NOMO-1 treated with dmso at 0.1 percent for 144 hours (cell line): ENCODE data around the gene RHD.
"Not testable (repeated sequence)": the region's sequence is repeated elsewhere in the genome, so short reads cannot be mapped to it uniquely, and the experiment has no call there.

ENCODE experiments used
- DNase-seq: peaks from one replicate; lab custom pipeline; 2025; ENCODE audit not compliant: unreplicated experiment; lab: John Stamatoyannopoulos, UW

RHD gene

DNA sequence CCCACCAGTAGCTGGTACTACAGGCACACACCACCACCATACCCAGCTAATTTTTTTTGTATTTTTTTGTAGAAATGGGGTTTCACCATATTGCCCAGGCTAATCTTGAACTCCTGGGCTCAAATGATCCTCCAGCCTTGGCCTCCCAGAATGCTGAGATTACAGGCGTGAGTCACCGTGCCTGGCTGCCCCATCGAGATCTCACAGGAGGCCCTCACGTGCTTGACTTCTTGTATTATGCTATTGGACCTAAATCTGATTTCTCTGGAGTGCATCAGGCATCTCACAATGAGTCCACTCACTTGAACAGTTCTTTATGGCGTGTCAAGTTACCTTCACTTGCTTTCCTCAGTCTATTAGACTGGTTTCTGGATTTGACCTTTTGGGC lies 15.7 kb upstream of the RHD start:
- DNase-seq, result no peak

DNA sequence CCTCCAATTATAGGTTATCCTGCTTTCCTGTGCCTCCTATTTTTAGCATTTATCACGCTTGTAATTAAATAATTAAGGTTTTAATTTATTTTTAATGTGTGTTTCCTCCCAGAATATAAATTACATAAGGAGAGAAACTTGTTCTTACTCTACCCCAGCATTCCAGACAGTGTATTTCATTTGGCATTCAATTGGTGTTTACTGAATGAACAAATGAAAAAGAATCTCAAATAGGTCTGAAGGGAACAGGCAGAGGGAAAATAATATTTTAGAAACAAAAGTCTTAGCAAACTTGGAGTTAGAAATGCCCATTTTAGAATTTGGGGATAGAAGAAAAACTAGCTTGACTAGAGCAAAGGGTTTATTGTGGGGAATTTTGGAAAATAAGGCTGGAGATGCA lies 15.1 kb upstream of the RHD start:
- no peak for DNase-seq

DNA sequence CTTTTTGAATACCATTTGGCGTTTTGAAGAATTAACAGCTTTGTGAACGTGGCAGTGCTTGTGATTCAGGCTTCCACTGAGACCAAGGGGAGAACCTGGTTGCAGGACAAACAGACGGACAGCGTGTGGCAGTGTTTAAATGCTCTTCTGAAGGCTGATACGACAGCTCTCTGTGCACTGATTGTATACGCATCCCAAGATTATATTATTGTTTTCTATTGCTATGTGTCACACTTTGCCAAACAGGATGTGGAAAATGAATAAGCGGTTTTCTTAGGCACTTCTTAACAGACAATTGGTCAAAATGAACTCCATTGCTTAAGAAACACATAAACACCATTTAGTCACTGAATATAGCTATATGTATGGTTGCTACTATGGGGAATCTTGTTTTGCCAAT lies 12.5 kb upstream of the RHD start:
- not testable (repeated sequence) for DNase-seq

DNA sequence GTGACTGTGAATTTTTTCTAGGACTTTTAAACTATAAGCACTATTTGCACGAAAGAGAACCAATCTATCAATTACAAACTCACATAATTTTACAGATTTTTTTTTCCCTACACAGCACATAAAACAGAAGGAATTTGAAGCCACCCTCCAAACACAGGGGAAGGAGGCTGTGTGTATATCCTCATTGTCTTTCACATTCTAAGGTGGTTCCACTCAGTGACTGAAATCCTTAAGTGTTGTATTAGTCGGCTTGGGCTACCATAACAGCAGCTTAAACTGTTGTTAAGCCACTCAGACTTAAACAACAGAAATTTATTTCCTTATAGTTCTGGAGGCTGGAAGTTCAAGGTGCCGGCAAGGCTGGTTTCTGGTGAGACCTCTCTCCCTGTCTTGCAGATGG lies 12.0 kb upstream of the RHD start:
- DNase-seq, result not testable (repeated sequence)

DNA sequence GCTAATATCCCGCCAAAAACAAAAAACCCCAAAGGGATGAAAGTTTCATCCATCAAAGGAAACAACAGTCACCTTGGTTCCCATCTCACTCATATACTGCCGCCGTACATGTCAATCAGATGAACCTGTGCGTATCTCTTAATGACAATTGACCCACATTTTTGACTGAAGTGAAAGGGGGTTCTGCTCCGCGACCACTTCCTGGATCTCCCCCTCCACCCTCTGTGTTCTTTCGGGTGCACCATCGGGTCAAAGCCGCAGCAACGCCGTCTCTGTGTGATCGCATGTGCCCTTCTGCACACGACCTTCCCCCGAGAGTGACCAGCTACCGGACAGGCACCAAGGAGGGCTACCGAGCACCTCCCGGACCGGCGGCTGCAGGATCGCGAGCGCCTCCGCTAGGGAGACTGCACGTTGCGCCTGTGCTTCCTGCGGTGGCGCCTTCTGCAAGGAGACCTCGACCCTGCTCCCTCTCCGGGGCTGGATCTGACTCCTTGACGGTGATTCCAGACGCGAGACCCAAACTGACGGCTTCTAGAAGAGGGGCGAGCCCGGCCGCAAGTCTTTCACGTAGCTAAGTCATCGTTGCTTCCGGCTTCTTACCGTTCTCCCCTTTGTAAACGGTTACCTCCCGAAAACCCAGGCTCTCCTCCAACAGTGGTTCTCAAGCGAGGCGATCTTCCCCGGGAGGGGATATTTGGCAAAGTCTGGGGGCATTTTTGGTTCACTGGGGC lies 5.6 kb upstream of the RHD start:
- DNase-seq, result not testable (repeated sequence)

DNA sequence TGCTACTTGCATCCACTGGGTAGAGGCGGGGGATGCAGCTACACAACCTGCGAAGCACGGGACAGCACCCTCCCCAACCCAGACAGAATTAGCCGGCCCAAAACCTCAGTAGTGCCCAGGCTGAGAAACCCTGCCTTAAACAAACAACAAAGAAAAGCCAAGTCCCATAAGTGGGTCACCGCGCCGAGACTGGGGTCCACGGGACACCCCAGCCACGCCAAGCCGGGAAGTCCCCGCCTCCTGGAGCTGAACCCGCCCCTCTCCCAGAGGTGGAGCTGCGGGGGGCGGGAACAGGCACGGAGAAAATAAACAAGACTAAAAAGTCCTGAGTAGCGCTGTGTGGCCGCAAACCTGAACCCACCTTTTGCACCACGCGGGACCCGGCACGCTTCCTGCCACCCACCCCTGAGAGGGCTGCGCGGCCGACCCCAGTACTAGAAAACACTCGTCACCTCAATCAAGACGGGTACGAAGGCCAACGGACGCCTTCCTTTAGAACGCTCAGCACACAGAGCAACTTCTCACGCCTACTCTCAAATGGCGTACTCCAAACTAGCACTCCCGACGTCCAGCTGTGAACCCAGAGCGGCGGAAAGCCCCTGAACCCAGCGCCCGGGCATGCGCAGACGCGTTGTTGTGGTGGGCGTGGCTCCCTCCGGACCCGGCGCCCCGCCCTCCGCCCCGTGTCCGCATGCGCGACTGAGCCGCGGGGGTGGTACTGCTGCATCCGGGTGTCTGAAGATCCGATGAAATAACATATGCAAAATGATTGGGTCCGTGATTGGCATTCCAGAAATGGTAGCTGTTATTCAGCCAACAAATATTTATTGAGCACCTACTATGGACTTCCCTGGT lies 4.8 kb upstream of the RHD start:
- not testable (repeated sequence) for DNase-seq

DNA sequence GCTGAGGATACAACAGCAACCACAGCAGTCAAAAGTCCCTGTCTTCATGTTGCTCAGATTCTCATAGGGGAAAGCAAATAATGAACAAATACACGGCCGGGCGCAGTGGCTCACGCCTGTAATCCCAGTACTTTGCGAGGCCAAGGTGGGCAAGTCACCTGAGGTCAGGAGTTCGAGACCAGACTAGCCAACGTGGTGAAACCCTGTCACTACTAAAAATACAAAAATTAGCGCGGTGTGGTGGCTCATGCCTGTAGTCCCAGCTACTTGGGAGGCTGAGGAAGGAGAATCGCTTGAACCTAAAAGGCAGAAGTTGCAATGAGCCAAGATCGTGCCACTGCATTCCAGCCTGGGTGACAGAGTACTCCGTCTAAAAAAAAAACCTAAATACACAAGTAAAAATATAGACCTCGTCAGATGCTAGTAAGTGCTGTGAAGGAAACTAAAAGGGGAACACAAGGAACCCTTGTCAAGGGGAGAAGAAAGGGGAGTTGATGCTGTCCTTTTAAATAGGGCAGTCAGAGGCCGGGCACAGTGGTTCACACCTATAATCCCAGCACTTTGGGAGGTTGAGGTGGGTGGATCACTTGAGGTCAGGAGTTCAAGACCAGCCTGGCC lies 4.1 kb upstream of the RHD start:
- not testable (repeated sequence) for DNase-seq

DNA sequence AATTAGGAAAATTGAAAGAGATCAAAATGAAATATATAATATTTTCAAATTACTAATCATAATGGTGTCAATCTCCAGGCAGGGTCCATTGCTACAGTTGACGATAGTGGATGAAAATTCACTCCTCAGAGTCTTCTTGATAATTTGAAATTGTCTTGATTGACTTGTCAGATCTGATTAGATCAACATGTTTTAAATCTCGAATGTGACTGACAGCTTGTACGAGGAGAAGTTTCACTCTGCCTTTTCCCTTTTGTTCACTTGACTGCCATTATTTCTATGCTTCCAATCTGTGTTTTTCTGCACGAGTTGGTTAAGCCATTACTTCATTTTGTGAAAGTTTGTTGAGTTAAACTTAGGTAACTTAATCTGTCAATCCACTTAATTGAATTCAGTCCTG lies 3.3 kb downstream of the RHD start:
- DNase-seq, result not testable (repeated sequence)

DNA sequence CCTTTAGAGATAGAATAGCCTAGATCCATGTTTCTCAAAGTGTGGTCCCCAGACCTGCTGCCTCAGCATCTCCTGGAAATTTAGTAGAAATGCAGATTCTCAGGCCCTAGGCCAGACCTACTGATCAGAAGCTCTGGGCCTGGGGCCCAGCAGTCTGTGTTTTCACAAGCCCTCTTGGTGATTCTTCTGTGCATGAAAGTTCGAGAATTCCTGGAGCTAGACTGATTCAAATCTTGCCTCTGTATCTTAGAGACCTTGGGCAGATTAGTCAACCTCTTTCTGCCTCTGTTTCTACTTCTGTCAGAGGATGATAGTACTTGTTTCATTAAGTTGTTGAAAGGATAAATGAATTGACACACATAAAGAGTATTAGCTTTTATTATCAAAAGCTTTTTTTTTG lies 5.0 kb downstream of the RHD start:
- not testable (repeated sequence) for DNase-seq

DNA sequence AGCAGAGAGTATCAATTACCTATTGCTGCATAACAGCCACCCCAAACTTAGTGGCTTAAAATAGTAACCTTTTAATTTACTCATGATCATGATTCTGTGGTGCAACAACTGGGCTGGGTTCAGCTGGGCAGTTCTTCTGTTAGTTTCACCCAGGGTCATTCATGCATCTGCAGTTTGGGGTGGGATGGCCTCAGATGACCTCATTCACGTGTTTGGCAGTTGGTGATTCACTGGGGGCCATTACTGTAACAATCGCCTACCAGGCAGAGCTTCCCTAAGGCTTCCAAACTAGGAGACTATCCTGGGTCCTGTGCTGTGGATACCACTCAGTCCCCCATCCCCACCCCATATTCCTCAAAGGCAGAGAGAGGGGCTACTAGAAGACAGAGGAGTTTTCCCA lies 6.0 kb downstream of the RHD start:
- not testable (repeated sequence) for DNase-seq

DNA sequence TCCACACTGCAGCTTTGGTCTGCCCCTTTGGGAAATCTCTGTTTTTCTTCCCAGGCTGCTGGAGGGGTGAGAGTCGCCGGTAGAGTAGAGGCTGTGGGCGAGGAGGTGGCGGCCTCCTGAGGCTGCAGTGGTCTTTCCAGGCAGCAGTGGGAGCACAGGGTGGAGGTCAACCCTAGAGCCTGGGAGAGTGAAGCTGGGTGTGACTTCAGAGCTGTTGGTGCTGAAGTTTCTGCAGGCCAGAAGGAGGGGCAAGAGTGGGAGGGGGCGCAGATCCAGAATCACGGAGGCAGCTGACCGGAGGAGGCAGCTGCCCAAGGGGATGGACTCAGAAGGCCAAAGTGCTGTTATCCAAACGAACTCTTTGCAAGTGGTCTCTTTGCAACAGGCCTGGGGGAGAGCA lies 6.5 kb downstream of the RHD start:
- not testable (repeated sequence) for DNase-seq

DNA sequence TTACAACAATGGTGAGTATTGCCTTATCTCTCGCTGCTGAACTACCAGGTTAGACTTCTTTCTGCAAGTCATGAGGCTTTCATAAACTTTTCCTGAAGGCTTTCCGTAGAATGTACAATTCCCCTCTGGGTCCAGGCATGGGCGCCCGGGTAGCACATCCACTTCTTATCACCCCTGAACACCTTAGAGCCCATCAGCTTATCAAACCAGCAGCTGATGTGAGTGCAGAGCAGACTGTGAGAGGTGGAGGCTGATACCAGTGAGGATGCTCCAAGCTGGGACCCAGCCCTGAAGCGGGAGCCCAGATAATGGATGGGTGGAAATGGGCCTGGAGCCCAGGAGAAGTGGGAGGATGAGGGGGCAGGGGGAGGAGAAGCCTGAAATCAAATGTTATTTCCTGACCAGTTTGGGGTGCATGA lies 7.4 kb downstream of the RHD start:
- not testable (repeated sequence) for DNase-seq

DNA sequence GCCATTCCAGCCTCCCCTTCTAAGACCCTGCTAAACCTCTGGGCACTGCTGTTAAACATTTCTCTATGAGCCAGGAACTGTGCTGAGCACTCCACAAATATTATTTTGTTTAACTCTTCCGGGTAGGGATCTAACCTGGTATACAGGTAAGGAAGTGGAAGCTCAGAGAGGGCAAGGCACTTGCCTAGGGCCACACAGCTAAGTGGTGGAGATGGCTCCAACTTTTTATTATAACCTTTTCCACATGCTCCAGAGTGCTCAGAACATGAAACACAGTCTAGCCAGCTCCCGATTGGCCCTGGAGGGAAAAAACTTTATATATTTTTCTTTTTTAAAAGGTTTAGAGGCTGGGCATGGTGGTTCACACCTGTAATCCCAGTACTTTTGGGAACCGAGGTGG lies 13.6 kb downstream of the RHD start:
- DNase-seq, result not testable (repeated sequence)

DNA sequence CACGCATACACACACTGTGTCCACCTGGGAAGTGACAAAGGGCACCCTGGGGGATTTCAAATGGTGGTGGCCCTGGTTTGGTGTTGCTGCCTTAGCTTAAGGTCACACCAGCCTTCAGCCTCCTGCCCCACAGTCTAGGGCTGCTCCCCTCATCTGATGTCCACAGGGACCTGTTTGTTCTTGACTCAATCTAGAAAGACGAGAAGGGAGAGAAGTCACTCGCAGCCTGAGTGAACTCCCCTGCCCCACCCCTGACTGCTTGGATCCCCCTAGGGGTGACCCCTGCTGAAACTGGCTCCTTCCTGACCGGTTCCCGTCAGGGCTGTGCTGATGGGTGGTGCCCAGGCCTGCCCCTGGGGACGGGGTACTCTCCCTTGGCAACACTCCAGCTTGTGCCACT lies 14.9 kb downstream of the RHD start:
- not testable (repeated sequence) for DNase-seq

DNA sequence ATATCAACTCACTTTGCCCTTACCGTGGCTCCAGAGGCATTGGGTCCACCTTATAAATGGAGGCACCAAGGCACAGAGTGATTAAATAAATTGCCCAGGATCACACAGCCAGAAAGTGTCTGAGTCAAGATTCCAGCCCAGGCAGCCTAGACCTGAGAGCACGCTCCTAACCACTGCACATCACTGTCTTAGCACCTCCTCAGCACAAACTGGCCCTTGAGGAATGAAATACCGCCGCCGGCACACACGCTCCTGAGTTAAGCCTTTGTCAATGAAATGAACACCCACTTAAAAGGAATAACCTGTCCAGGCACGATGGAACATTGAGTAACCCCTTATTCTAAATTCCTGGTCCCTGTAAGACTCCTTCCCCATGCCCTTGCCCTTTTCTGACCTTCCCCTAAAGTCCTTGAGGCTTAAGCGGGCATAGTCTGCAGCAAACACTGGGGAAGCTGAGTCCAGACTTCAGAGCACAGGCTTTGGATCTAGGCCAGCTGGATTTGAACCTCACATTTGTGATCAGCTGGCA lies 16.3 kb downstream of the RHD start:
- DNase-seq, result not testable (repeated sequence)

DNA sequence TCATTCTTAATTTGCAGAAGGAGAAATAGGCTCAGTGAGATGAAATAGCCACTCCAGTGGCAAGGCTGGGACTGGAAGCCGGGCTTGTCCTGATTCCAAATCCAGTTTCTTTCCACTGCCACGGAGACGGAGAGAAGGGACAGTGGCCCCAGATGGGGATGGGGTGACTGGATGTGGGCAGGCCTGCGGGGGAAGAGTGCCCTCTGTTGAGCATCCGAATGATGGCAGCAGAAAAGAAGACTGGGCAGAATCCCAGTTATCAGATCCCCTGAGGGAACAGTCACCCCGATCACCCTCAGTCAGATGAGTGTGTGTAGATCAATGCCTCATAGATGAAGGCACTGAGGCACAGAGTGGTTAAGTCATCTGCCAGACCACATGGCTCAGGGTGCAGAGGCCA lies 17.7 kb downstream of the RHD start:
- not testable (repeated sequence) for DNase-seq

DNA sequence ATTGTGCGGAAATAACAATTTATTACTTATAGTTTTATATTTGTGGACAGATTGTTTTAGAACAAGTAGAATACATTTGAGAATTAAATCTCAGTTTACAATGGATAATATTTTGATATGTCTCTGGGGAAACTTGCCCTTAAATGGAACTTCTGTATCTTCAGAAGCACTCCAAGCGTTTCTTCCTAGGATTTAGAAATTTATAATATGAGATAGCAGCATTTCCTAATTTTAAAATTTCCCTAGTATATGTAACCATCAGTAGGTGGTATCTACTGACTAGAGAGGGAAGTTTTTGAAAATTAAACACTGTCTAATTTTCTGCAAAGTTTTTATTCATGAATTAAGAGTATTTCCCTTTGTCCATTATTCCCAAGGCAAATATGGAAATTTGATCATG lies 21.1 kb downstream of the RHD start:
- DNase-seq, result not testable (repeated sequence)

DNA sequence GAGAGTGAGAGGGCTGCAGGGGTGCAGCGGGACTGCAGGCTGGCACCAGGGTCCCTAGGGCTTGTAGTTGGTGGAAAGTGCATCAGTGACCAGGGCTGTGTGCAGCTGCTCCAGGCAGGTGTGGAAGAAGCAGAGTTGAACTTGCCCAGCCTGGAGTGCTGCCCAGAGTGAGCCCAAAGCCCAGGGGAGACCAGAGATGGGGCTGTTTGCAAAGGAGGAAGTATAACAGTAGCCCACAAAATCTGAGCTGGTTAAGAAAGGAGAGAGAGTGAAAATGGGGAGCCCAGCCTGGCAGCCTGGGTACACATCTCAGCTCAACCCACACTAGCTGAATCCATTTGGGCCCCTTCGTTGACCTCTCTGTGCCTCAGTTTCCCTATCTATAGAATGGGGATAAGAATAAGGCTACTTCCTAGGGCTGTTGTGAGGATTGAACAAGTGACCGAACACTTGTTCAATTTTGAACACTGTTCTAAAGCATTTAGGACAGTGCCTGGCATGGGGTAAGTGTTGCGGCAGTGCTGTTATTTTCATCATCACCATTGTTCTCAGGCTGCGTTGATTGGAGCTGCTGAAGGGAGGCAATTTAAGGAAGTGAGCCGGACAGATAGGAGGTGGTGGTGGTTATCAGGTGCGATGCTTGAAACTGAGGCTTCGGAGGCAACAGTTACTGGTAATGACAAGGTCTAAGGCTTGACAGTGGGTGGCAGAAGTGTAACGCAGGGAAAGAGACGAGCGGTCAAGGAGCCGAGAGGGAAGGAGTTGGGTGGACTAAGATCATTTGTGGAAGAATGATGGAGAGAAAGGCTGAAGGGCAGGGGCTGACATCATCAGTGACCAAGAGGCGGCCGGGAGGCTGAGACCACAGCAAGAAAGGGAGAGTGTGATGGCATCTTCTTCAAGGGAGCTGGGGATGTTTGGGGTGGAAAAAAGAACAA lies 22.8 kb downstream of the RHD start:
- DNase-seq, result not testable (repeated sequence)

DNA sequence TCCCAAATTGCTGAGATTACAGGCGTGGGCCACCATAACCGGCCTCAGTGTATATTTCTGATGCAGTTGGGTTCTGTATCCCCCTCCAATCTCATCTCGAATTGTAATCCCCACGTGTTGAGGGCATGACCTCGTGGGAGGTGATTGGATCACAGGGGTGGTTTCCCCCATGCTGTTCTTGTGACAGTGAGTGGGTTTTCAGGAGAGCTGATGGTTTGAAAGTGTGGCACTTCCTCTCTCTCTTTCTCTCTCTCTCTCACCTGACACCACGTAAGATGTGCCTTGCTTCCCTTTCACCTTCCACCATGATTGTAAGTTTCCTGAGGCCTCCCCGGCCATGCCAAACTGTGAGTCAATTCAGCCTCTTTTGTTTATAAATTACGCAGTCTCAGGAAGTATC lies 24.2 kb downstream of the RHD start:
- not testable (repeated sequence) for DNase-seq

DNA sequence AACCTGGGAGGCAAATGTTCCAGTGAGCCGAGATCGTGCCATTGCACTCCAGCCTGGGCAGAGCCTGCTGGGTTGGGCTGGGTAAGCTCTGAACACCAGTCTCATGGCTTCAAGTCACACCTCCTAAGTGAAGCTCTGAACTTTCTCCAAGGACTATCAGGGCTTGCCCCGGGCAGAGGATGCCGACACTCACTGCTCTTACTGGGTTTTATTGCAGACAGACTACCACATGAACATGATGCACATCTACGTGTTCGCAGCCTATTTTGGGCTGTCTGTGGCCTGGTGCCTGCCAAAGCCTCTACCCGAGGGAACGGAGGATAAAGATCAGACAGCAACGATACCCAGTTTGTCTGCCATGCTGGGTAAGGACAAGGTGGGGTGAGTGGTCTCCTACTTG lies 28.4 kb downstream of the RHD start:
- not testable (repeated sequence) for DNase-seq
